22Rv1 (cell line): Measurements from ENCODE around the gene MUSK.
"Not testable (repeated sequence)": the region's sequence is repeated elsewhere in the genome, so short reads cannot be mapped to it uniquely, and the experiment has no call there.

Source experiments
- H3K27ac ChIP-seq: fragments of 450-650 bp; 2 replicates; pipeline ENCODE4 v1.5.1; 2017
- CTCF ChIP-seq: fragments of 450-650 bp; IDR thresholded peaks from 2 replicates; pipeline ENCODE4 v1.5.1; 2017; ENCODE audit warnings: mild to moderate bottlenecking
- ZFX ChIP-seq: fragments of 450-650 bp; IDR thresholded peaks from 2 replicates; pipeline ENCODE4 v1.6.1; 2017; ENCODE audit warnings: antibody characterized with exemption, borderline replicate concordance

MUSK gene

GRCh38 chr9:110775724-110776123 lies 107.1 kb downstream of the MUSK start:
- no peak overlapping the region for H3K27ac ChIP-seq
- no peak for TF ChIP-seq CTCF
- no peak for TF ChIP-seq ZFX

GRCh38 chr9:110776221-110776620 lies 107.6 kb downstream of the MUSK start:
- TF ChIP-seq CTCF (no peak), ZFX (no peak)

GRCh38 chr9:110777196-110777875 lies 108.7 kb downstream of the MUSK start:
- no peak overlapping the region for H3K27ac ChIP-seq
- TF ChIP-seq CTCF: no peak
- TF ChIP-seq ZFX: no peak

More at GRCh38 chr9:110776221-110776620, 107.6 kb downstream of the MUSK start:
- H3K27ac ChIP-seq: no peak overlapping the region

GRCh38 chr9:110777876-110778215 lies 109.3 kb downstream of the MUSK start:
- TF ChIP-seq CTCF (no peak), ZFX (no peak)
- no peak overlapping the region for H3K27ac ChIP-seq

GRCh38 chr9:110782701-110783100 lies 114.1 kb downstream of the MUSK start:
- TF ChIP-seq ZFX (no peak), CTCF (no peak)
- no peak overlapping the region for H3K27ac ChIP-seq

GRCh38 chr9:110784309-110784708 lies 115.7 kb downstream of the MUSK start:
- H3K27ac ChIP-seq: no peak overlapping the region
- no peak for TF ChIP-seq ZFX

GRCh38 chr9:110785166-110785565 lies 116.6 kb downstream of the MUSK start:
- no peak overlapping the region for H3K27ac ChIP-seq
- TF ChIP-seq CTCF (no peak), ZFX (no peak)

- H3K27ac ChIP-seq: not testable (repeated sequence)
Measured at GRCh38 chr9:110788396-110788795, 119.8 kb downstream of the MUSK start.
